ENCODE data around the gene PHF19. TPM values are rescaled to one million over a fixed set of nuclear protein-coding genes. Genes with fewer than 3 reads are reported as not detected.

PHF19 gene
- polyA plus RNA-seq, 3 donors = 12.6 to 61.0 (median 12.7) TPM

- Histone ChIP-seq H3K4me2 (replicated peaks; ENCODE audit: extremely low read depth, low read length, poor library complexity, severe bottlenecking) (no peak overlapping the region), H3K9ac (ENCODE audit: insufficient read depth, low read length, poor library complexity, severe bottlenecking) (no peak overlapping the region), H2AFZ (ENCODE audit: insufficient read depth, low read depth, low read length, poor library complexity, severe bottlenecking) (no peak overlapping the region), H3K27me3 (ENCODE audit: control insufficient read depth in 2 of 2, insufficient read depth in 2 of 2, low read length in 2 of 2) (no peaks in the 10 kb centered on the region), H3K79me2 (ENCODE audit: insufficient read depth, low read length) (no peaks in the 10 kb centered on the region), H3K27ac (ENCODE audit: low read depth in 1 of 2, low read length in 2 of 2) (no peak overlapping the region), H3K36me3 (replicated peaks in 1 of 2; ENCODE audit: control insufficient read depth in 1 of 2, insufficient read depth in 2 of 2, low read length in 2 of 2) (no peaks in the 10 kb centered on the region), H4K20me1 (ENCODE audit: insufficient read depth, low read length) (no peaks in the 10 kb centered on the region), H3K4me1 (ENCODE audit: control insufficient read depth in 1 of 2, insufficient read depth in 2 of 2, low read length in 2 of 2) (no peaks in the 10 kb centered on the region), H3K4me3 (replicated peaks in 1 of 3; ENCODE audit: low read depth in 2 of 3, low read length in 3 of 3) (no peak overlapping the region), H3K9me3 (replicated peaks in 1 of 2; ENCODE audit: control insufficient read depth in 1 of 2, insufficient read depth in 1 of 2, low read length in 2 of 2) (no peaks in the 10 kb centered on the region)
- WGBS (ENCODE audit: insufficient coverage) = 86% methylated on average over 3 of the region's 3 CpGs
- Mint-ChIP-seq H3K9me3 (peaks cover 0 to 2% (median 0%) of the 10 kb centered on the region in 7 donors), H3K27ac (no peak overlapping the region), H3K36me3 (no peaks in the 10 kb centered on the region), H3K4me1 (peaks cover 13% of the 10 kb centered on the region), H3K4me3 (no peak overlapping the region), H3K27me3 (ENCODE audit: low read depth in 3 of 3) (peaks cover 2 to 8% (median 7%) of the 10 kb centered on the region in 3 donors)
- no peak for TF ChIP-seq CTCF (IDR thresholded peaks at IDR 0.05)
- no peak for DNase-seq
- intact Hi-C loops (cut with micrococcal nuclease) = no loop called here
These were observed 8.5 kb upstream of the PHF19 start for GRCh38 chr9:120885457-120885856.

GRCh38 chr9:120883608-120883996 lies 6.6 kb upstream of the PHF19 start:
- no peak overlapping the region for H2AFZ ChIP-seq (ENCODE audit: insufficient read depth, low read depth, low read length, poor library complexity, severe bottlenecking)
- no peaks in the 10 kb centered on the region for H3K27me3 ChIP-seq (ENCODE audit: control insufficient read depth in 2 of 2, insufficient read depth in 2 of 2, low read length in 2 of 2)
- intact Hi-C loops (cut with micrococcal nuclease) = no loop called here
- no peaks in the 10 kb centered on the region for H3K9me3 ChIP-seq (replicated peaks in 1 of 2; ENCODE audit: control insufficient read depth in 1 of 2, insufficient read depth in 1 of 2, low read length in 2 of 2)
- H3K27ac Mint-ChIP-seq = no peak overlapping the region
- H3K9ac ChIP-seq (ENCODE audit: insufficient read depth, low read length, poor library complexity, severe bottlenecking) = no peak overlapping the region
- no peaks in the 10 kb centered on the region for H3K36me3 ChIP-seq (replicated peaks in 1 of 2; ENCODE audit: control insufficient read depth in 1 of 2, insufficient read depth in 2 of 2, low read length in 2 of 2)
- H3K4me2 ChIP-seq (replicated peaks; ENCODE audit: extremely low read depth, low read length, poor library complexity, severe bottlenecking) = no peak overlapping the region
- H3K36me3 Mint-ChIP-seq = no peaks in the 10 kb centered on the region
- no peaks in the 10 kb centered on the region for H4K20me1 ChIP-seq (ENCODE audit: insufficient read depth, low read length)
- H3K9me3 Mint-ChIP-seq = peaks cover 0 to 2% (median 0%) of the 10 kb centered on the region in 7 donors
- H3K27ac ChIP-seq (ENCODE audit: low read depth in 1 of 2, low read length in 2 of 2) = no peak overlapping the region
- H3K4me1 ChIP-seq (ENCODE audit: control insufficient read depth in 1 of 2, insufficient read depth in 2 of 2, low read length in 2 of 2) = peaks cover 3% of the 10 kb centered on the region in 2 donors
- peaks cover 12% of the 10 kb centered on the region for H3K4me1 Mint-ChIP-seq
- peaks cover 3% of the 10 kb centered on the region for H3K79me2 ChIP-seq (ENCODE audit: insufficient read depth, low read length)
- H3K4me3 ChIP-seq (replicated peaks in 1 of 3; ENCODE audit: low read depth in 2 of 3, low read length in 3 of 3) = no peak overlapping the region
- WGBS (ENCODE audit: insufficient coverage) = 44% methylated on average over 1 of the region's 3 CpGs
- no peak for TF ChIP-seq CTCF (IDR thresholded peaks at IDR 0.05)
- no peak for DNase-seq
- H3K4me3 Mint-ChIP-seq = no peak overlapping the region
- peaks cover 1 to 8% (median 7%) of the 10 kb centered on the region in 3 donors for H3K27me3 Mint-ChIP-seq (ENCODE audit: low read depth in 3 of 3)
